Ishikawa (cell line): ENCODE measurements around the gene TMEM255B.

Experiments
- CREB1 ChIP-seq: IDR thresholded peaks from 2 replicates; pipeline ENCODE4 v1.6.1; 2012; ENCODE audit warnings: low read depth
- EP300 ChIP-seq: IDR thresholded peaks from 2 replicates; pipeline ENCODE4 v1.6.1; 2012; ENCODE audit warnings: borderline replicate concordance
- FOXM1 ChIP-seq: IDR thresholded peaks from 2 replicates; pipeline ENCODE4 v1.6.1; 2012; ENCODE audit warnings: low read depth, borderline replicate concordance
- TAF1 ChIP-seq: IDR thresholded peaks from 2 replicates; pipeline ENCODE4 v1.6.1; 2012; ENCODE audit warnings: low read depth, mild to moderate bottlenecking

DNA sequence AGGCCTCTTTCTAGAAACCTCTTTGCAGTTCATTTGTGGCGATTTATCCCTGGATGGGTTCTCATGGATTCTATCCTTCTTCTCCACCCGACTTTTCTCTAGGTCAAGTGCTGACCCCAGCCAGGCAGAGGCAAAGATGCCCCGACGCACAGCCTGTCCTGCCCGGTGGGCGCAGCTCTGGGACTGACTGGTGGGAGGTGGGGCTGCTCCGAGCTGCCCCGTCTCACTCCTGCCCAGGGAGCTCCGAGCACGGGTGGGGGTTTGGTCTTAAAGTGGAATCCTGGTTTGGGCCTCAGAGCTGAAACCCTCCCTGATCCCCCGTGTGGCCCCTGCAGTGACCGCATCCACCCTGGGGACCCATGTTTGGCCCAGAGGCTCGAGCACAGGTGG, 60.3 kb downstream of the TMEM255B start:
- TF ChIP-seq EP300 = no peak
- no peak for TF ChIP-seq FOXM1
- TF ChIP-seq TAF1 = no peak
- no peak for TF ChIP-seq CREB1
